Transverse colon (tissue), 4 donors: ENCODE results near the gene TNFSF8. TPM values are rescaled to one million over a fixed set of nuclear protein-coding genes. Genes with fewer than 3 reads are reported as not detected.
A peak's percentile ranks its signal among the peaks of the same experiment; 100 is the strongest.

Experiments used
- DNase-seq: peaks from one replicate; pipeline ENCODE4 v3.0.0-alpha.2; 2019
- H3K27ac ChIP-seq, 4 donors: fragments of 200-600 bp; sonication (generic); 2 replicates each; pipeline ENCODE4 v1.5.1; 2016 to 2018; ENCODE audit warnings: inconsistent platforms in 4 of 4
- H3K27me3 ChIP-seq: fragments of 200-600 bp; sonication (generic); 2 replicates; pipeline ENCODE4 v1.5.1; 2017; ENCODE audit warnings: inconsistent platforms
- H3K36me3 ChIP-seq, 4 donors: fragments of 200-600 bp; sonication (generic); 2 replicates each; pipeline ENCODE4 v1.5.1; 2017 to 2019; ENCODE audit warnings: inconsistent platforms in 4 of 4
- H3K4me1 ChIP-seq, 4 donors: fragments of 200-600 bp; sonication (generic); 2 replicates each; pipeline ENCODE4 v1.5.1; 2017 to 2020; ENCODE audit warnings: inconsistent platforms in 4 of 4
- H3K4me3 ChIP-seq, 4 donors: fragments of 200-600 bp; sonication (generic); 1 replicate in 1 of 4; 2 replicates in 3 of 4; pipeline versions ENCODE4 v1.5.1 to v1.6.1; 2017 to 2019; ENCODE audit warnings: inconsistent platforms in 4 of 4
- H3K9me3 ChIP-seq, 2 donors: fragments of 200-600 bp; sonication (generic); 2 replicates each; pipeline ENCODE4 v1.5.1; 2017 to 2019; ENCODE audit warnings: inconsistent platforms in 2 of 2
- EP300 ChIP-seq: sonication (generic); formaldehyde crosslinking; IDR thresholded peaks from one replicate; pipeline ENCODE4 v1.6.1; 2017; ENCODE audit warnings: antibody characterized with exemption, low read depth
- POLR2A ChIP-seq: fragments of 450-650 bp; IDR thresholded peaks from one replicate; pipeline ENCODE4 v1.6.1; 2016; ENCODE audit warnings: antibody characterized with exemption, mild to moderate bottlenecking, moderate library complexity
- POLR2AphosphoS5 ChIP-seq, 3 donors: sonication (generic); formaldehyde crosslinking; IDR thresholded peaks; one replicate each; pipeline ENCODE4 v1.6.1; 2016; ENCODE audit warnings: antibody characterized with exemption in 3 of 3
- WGBS, 2 donors: methylation state at CpG; one replicate each; pipeline ENCODE4 v1.1.5; 2018; ENCODE audit warnings: low coverage in 1 of 2; 5-methylcytosine and 5-hydroxymethylcytosine counted together
- in situ Hi-C, 4 donors: fragments of 200-750 bp; cut with MboI; loops; one replicate each; pipeline versions ENCODE4 v1.15.0 to v1.15.1; 2017; ENCODE audit warnings: low sequenced_read_pairs in 3 of 4, low pct_ligation_motif_present in 1 of 4, low pct_unique_long_range_greater_than_20kb in 1 of 4
- intact Hi-C: fragments of 100-400 bp; cut with DNase I; formaldehyde crosslinking; loops from one replicate; pipeline ENCODE4 v1.15.1; 2023; ENCODE audit warnings: low total_unique reads
- total RNA-seq, 4 donors: library from RNA; depleted of rRNA; stranded (reverse); fragments of >200 nt; gene quantifications; one replicate each; pipeline ENCODE4 v1.1.0, GENCODE V29; 2016
- TF ChIP-seq, protein P1 (sequence below), 5 experiments: fragments of 200-600 bp in 3 of 5; fragments of 450-650 bp in 2 of 5; sonication (generic) in 3 of 5; IDR thresholded peaks; 1 replicate in 2 of 5; 2 replicates in 3 of 5; pipeline ENCODE4 v1.5.1; 2016 to 2017; ENCODE audit warnings: antibody characterized with exemption in 5 of 5, inconsistent platforms in 3 of 5, mild to moderate bottlenecking in 2 of 5, moderate library complexity in 1 of 5

Gene TNFSF8
- total RNA-seq, 4 donors from 2014 or later, result 1.2 to 5.2 TPM; not detected in 2

GRCh38 chr9:114854736-114855355 is 75.5 kb downstream of the TNFSF8 start:
- 92 to 94% methylated on average over 5 to 7 of the region's 7 CpGs for WGBS, 2 donors
- H3K4me1 ChIP-seq, result peaks cover 0 to 26% (median 19%) of the 10 kb centered on the region in 4 donors
- H3K27me3 ChIP-seq, result no peaks in the 10 kb centered on the region
- TF ChIP-seq POLR2AphosphoS5 (IDR thresholded peaks at IDR 0.05) (no peak), POLR2A (no peak), EP300 (no peak)
- TF ChIP-seq, protein P1, sequence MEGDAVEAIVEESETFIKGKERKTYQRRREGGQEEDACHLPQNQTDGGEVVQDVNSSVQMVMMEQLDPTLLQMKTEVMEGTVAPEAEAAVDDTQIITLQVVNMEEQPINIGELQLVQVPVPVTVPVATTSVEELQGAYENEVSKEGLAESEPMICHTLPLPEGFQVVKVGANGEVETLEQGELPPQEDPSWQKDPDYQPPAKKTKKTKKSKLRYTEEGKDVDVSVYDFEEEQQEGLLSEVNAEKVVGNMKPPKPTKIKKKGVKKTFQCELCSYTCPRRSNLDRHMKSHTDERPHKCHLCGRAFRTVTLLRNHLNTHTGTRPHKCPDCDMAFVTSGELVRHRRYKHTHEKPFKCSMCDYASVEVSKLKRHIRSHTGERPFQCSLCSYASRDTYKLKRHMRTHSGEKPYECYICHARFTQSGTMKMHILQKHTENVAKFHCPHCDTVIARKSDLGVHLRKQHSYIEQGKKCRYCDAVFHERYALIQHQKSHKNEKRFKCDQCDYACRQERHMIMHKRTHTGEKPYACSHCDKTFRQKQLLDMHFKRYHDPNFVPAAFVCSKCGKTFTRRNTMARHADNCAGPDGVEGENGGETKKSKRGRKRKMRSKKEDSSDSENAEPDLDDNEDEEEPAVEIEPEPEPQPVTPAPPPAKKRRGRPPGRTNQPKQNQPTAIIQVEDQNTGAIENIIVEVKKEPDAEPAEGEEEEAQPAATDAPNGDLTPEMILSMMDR (IDR thresholded peaks at IDR 0.05), result no peak
- DNase-seq, result no peak
- intact Hi-C loops (no loop called here), in situ Hi-C loops (no loop called here)
- H3K27ac ChIP-seq, result no peak overlapping the region
- H3K36me3 ChIP-seq, result no peaks in the 10 kb centered on the region
- H3K9me3 ChIP-seq, result no peaks in the 10 kb centered on the region
- H3K4me3 ChIP-seq, result no peak overlapping the region

DNA sequence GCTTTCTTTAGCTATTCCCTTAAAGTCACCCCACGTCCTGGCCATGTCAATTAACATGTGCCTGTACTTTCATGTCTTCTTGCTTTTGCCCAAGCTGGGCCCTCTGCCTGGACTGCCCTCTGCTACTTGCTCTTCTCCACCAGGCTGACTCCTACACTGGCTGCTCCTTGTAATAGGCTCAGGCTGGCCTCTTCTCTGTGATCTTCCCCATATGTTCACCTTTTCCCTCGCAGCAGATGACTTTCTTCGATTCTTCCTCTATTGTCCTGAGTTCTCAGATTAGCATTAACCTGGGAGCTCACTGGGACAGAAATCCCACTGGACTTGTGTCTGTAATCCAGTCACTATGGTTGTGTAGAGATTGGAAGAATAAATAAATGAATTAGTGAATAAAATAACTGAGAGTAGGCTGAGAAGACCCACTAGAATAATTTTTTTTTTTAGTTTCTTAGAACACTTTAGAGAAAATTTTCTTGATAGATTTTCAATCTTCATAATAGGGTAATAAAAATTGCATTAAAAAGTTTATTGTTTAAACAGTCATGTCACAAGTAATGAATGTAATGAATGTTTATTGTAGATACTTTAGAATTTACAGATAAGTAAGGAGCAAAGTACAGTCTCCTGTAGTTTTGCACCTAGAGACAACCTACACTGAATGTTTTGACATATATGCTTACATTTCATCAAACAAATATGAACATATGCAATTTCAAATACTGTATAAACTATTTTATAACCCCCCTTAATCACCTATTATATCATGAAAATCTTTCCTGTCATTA is 77.1 kb downstream of the TNFSF8 start:
- Histone ChIP-seq H3K27ac (peak overlapping the region; percentile 21 to 63 (median 40)), H3K9me3 (no peaks in the 10 kb centered on the region), H3K4me1 (peaks cover 0 to 26% (median 19%) of the 10 kb centered on the region in 4 donors), H3K4me3 (no peak overlapping the region), H3K36me3 (no peaks in the 10 kb centered on the region), H3K27me3 (no peaks in the 10 kb centered on the region)
- TF ChIP-seq POLR2AphosphoS5 (IDR thresholded peaks at IDR 0.05) (no peak), EP300 (no peak), POLR2A (no peak)
- TF ChIP-seq, protein P1 (IDR thresholded peaks at IDR 0.05), result no peak
- intact Hi-C loops (no loop called here), in situ Hi-C loops (no loop called here)
- DNase-seq, result no peak
- WGBS, 2 donors, result 44 to 56% methylated on average over 1 to 3 of the region's 3 CpGs

DNA sequence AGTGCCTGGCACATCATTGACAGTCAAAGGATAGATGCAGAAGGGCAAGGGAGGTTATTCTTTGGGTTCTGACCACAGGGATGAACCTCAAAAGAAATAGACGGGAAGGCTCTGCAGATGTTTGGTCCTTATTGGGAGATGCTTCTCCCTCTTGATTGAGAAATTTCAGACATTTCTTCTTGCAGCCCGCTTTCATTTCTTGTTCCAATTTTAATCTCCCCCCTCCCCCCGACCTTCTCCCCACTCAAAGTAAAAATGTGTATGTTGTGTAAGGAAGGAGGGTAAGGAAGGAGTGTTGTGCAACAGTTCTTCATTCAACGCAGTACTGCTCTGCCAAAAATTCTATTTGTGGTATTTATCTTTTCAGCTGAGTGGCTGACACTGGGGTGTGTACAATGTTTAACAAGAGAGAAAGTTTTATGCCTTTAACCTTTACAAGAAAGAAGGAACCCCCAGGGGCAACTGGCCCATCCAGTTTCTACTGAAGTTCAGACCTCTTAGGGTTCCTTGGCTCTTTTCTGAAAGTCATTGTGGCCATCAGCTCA is 78.3 kb downstream of the TNFSF8 start:
- in situ Hi-C loops (no loop called here), intact Hi-C loops (no loop called here)
- Histone ChIP-seq H3K4me1 (peaks cover 0 to 26% (median 19%) of the 10 kb centered on the region in 4 donors), H3K27me3 (no peaks in the 10 kb centered on the region), H3K4me3 (no peak overlapping the region), H3K27ac (peak overlapping the region in 1 of 4 donors; percentile 35), H3K9me3 (no peaks in the 10 kb centered on the region), H3K36me3 (no peaks in the 10 kb centered on the region)
- DNase-seq, result no peak
- peak in 1 of 3 donors; percentile 19 for TF ChIP-seq POLR2AphosphoS5 (IDR thresholded peaks at IDR 0.05)
- TF ChIP-seq, protein P1 (IDR thresholded peaks at IDR 0.05), result no peak
- 46 to 52% methylated on average over 2 to 4 of the region's 4 CpGs for WGBS, 2 donors

GRCh38 chr9:114851306-114851705 is 79.1 kb downstream of the TNFSF8 start:
- in situ Hi-C loops, result no loop called here
- 70 to 79% methylated on average over 3 of the region's 3 CpGs for WGBS, 2 donors
- intact Hi-C loops, result no loop called here
- no peak overlapping the region for H3K27ac ChIP-seq
- H3K27me3 ChIP-seq, result no peaks in the 10 kb centered on the region
- peaks cover 0 to 26% (median 19%) of the 10 kb centered on the region in 4 donors for H3K4me1 ChIP-seq
- DNase-seq, result no peak
- H3K9me3 ChIP-seq, result no peaks in the 10 kb centered on the region
- TF ChIP-seq POLR2AphosphoS5 (IDR thresholded peaks at IDR 0.05), result no peak
- TF ChIP-seq EP300, result no peak
- TF ChIP-seq, protein P1 (IDR thresholded peaks at IDR 0.05), result no peak
- TF ChIP-seq POLR2A, result no peak
- H3K36me3 ChIP-seq, result no peaks in the 10 kb centered on the region
- H3K4me3 ChIP-seq, result no peak overlapping the region
